WERI-Rb-1 (cell line): ENCODE results near the gene FAM20B.

ENCODE experiments used
- DNase-seq: peaks from one replicate; pipeline ENCODE4 v3.0.0-alpha.2; 2020
- H3K27ac ChIP-seq: fragments of 250-450 bp; sonication (Bioruptor Pico); 2 replicates; pipeline ENCODE4 v1.5.1; 2020; ENCODE audit warnings: mild to moderate bottlenecking, moderate library complexity
- H3K27me3 ChIP-seq: fragments of 250-450 bp; sonication (Bioruptor Pico); 2 replicates; pipeline ENCODE4 v1.5.1; 2021; ENCODE audit warnings: mild to moderate bottlenecking, low read depth, moderate library complexity; ENCODE audit not compliant: insufficient read depth, severe bottlenecking
- H3K36me3 ChIP-seq: fragments of 250-450 bp; sonication (Bioruptor Pico); 2 replicates; pipeline ENCODE4 v1.5.1; 2020; ENCODE audit warnings: mild to moderate bottlenecking, moderate library complexity
- H3K4me3 ChIP-seq: 2 replicates; pipeline ENCODE4 v1.5.1; 2011; ENCODE audit warnings: low read depth, mild to moderate bottlenecking, control low read depth, low read length
- H3K9me3 ChIP-seq: fragments of 250-450 bp; sonication (Bioruptor Pico); 2 replicates; pipeline ENCODE4 v1.5.1; 2021; ENCODE audit warnings: mild to moderate bottlenecking, moderate library complexity; ENCODE audit not compliant: severe bottlenecking
- TF ChIP-seq, protein P1 (sequence below): IDR thresholded peaks from 2 replicates; pipeline ENCODE4 v1.5.1; 2011; ENCODE audit warnings: low read depth, mild to moderate bottlenecking, control low read depth, inconsistent platforms, low read length

Gene FAM20B

DNA sequence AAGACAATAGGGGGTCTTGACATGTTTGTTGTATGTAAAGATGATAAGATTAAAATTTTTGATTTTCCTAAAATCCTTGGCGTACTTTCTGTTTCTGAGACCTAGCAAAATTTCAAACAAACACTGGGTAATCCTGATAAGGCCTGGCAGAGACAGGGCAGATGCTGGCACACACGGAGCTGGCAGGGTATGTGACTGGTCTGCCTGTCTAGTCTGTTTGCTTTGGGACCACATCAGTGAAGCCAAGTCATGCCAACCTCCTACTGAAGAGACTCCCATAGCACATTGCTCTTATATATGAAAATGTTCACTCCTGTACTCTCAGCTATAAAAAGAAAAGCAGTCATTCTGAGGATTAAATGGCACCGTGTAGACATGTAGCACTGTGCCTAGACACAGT is 70.2 kb downstream of the FAM20B start:
- Histone ChIP-seq H3K36me3 (peaks cover 77% of the 10 kb centered on the region), H3K27me3 (no peaks in the 10 kb centered on the region), H3K4me3 (no peak overlapping the region), H3K9me3 (no peaks in the 10 kb centered on the region), H3K27ac (peak overlapping the region; percentile 76)
- DNase-seq: no peak
- TF ChIP-seq, protein P1, sequence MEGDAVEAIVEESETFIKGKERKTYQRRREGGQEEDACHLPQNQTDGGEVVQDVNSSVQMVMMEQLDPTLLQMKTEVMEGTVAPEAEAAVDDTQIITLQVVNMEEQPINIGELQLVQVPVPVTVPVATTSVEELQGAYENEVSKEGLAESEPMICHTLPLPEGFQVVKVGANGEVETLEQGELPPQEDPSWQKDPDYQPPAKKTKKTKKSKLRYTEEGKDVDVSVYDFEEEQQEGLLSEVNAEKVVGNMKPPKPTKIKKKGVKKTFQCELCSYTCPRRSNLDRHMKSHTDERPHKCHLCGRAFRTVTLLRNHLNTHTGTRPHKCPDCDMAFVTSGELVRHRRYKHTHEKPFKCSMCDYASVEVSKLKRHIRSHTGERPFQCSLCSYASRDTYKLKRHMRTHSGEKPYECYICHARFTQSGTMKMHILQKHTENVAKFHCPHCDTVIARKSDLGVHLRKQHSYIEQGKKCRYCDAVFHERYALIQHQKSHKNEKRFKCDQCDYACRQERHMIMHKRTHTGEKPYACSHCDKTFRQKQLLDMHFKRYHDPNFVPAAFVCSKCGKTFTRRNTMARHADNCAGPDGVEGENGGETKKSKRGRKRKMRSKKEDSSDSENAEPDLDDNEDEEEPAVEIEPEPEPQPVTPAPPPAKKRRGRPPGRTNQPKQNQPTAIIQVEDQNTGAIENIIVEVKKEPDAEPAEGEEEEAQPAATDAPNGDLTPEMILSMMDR: no peak

DNA sequence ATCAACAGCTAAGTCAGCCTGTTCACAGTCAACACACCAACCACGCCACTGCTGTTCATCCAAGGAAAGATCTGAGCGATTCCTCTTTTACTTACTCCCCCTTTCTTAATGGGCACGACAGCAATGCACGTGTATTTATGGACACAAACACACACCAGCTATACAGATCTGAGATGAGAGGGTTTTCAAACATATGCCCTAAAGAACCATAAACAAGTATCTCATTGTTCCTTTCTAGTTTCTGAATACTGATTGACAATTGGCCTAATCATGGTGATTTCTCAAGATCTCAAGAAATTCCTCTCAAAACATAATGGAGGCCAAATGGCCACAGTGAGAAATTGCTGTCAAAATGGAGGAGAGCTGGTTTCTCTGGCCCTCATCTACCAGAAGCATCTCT is 74.2 kb downstream of the FAM20B start:
- Histone ChIP-seq H3K9me3 (no peaks in the 10 kb centered on the region), H3K4me3 (no peak overlapping the region), H3K27ac (no peak overlapping the region), H3K27me3 (no peaks in the 10 kb centered on the region), H3K36me3 (peaks cover 49% of the 10 kb centered on the region)
- TF ChIP-seq, protein P1: no peak
- no peak for DNase-seq

DNA sequence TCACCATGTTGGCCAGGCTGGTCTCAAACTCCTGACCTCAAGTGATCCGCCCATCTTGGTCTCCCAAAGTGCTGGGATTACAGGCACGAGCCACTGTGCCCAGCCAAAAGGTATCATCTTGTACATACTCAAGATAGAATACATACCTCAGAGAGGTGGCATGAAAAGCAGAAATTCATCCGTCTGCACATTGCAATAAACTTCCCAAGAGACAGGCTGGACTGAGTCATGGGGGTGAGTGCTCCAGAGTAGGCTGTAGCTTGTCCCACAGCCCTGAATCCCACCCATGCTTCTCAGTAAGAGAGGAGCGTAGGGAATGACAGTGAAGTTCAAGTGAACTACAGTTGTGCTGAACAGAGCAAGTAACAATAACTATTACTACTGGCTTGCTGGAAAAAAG is 75.9 kb downstream of the FAM20B start:
- H3K27me3 ChIP-seq: no peaks in the 10 kb centered on the region
- H3K27ac ChIP-seq: no peak overlapping the region
- no peaks in the 10 kb centered on the region for H3K9me3 ChIP-seq
- TF ChIP-seq, protein P1: no peak
- H3K36me3 ChIP-seq: peaks cover 37% of the 10 kb centered on the region
- no peak overlapping the region for H3K4me3 ChIP-seq
- DNase-seq: no peak

DNA sequence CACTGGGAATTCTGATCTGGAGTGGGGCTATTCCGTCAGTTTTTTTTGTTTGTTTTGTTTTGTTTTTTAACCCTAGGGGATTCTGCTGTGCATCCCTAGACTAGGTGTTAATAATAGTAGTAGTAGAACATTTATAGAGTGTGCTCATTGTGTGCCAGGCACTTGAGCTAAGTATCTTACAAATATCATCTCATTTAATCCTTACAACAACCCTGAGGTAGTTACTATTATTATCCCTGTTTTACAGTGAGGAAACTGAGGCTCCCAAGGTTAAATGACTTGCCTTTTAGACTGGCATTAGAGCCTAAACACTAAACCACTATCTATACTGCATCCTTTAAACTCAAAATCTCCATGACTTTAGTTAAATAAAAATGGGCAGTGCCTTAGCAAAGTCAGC is 78.3 kb downstream of the FAM20B start:
- H3K36me3 ChIP-seq: peaks cover 38% of the 10 kb centered on the region
- H3K27me3 ChIP-seq: no peaks in the 10 kb centered on the region
- TF ChIP-seq, protein P1: no peak
- H3K4me3 ChIP-seq: no peak overlapping the region
- no peak for DNase-seq
- no peaks in the 10 kb centered on the region for H3K9me3 ChIP-seq
- H3K27ac ChIP-seq: no peak overlapping the region

DNA sequence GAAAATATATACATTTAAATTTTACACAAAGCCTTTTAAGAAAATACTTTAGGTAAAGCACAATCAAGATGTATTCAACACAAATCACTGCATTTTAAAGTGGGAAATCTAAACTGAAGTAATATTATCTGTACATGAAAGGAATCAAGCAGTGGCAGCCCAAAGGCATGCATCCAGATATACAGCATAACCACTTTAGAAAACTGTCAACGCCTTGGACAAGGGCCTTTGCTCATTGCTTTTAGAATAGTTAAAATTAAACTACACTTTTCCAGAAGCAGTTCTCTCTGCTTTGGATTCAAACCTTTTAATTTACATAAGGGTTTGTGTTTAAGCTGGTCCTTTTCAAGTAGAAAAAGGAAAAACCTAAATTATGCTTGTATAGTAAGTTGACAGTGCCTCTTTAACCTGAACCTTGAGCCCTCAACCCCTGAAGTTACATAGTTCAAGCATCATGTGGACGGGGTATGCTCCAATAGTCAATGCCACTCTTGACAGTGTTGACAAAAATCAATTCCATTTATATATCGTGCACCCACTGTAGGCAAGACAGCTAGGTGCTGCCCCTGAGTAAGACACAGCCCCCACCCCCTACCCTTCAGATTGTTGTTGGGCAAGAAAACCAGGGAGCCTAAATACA is 79.0 kb downstream of the FAM20B start:
- TF ChIP-seq, protein P1: no peak
- Histone ChIP-seq H3K4me3 (no peak overlapping the region), H3K27ac (peak overlapping the region; percentile 40), H3K27me3 (no peaks in the 10 kb centered on the region), H3K36me3 (peaks cover 46% of the 10 kb centered on the region), H3K9me3 (no peaks in the 10 kb centered on the region)
- no peak for DNase-seq

DNA sequence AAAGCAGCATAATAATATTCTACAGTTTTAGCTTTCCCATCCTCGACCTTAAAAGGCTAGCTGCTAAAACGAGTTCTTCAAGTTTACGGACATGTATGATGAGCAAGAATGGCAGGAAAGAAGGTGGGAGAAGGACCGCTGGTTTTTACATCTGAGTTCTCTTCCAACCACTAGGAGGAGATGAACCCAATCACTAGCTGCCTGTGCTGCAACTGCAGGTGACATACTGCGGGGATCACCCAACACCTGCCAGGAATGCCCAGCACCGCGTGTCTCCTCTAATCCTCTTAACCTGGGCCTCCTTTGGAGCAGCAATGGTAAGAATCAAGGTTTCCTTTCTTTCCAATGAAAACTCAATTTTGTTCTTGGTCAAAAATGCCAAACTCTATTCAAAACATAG is 79.7 kb downstream of the FAM20B start:
- peak; percentile 86 for DNase-seq

More for the DNA sequence above, 79.7 kb downstream of the FAM20B start:
- Histone ChIP-seq H3K27ac (peak overlapping the region; percentile 40), H3K4me3 (no peak overlapping the region), H3K36me3 (peaks cover 52% of the 10 kb centered on the region), H3K27me3 (no peaks in the 10 kb centered on the region), H3K9me3 (no peaks in the 10 kb centered on the region)
- TF ChIP-seq, protein P1: peak; percentile 89
